ENCODE measurements around the gene MORF4L2.

The MORF4L2 gene

DNA sequence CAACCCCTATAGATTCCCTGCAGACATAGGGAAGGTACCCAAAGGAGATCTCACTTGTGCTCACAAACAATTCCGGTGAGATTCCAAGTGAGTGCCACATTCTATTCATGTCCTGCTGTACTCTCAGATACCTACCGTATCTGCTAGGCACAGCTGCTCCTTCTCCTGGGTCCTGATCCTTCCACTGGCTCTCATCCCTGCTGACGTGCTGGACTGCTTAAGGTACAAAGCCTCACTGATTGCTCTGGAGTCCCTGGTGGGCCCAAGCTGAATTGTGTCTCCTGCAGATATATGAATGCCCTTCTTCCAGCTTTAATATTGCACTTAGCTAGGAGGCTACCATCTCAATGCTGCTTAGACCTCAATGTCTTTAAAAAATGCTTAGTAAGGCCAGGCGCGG is 55.4 kb downstream of the MORF4L2 start:
- DNase-seq (ENCODE audit: low spot score): no peak

- no peak for DNase-seq (ENCODE audit: low spot score)
Observed at GRCh38 chrX:103630171-103630511, 56.4 kb downstream of the MORF4L2 start.

GRCh38 chrX:103629318-103630170 is 57.0 kb downstream of the MORF4L2 start:
- peak; percentile 66 for DNase-seq (ENCODE audit: low spot score)

DNA sequence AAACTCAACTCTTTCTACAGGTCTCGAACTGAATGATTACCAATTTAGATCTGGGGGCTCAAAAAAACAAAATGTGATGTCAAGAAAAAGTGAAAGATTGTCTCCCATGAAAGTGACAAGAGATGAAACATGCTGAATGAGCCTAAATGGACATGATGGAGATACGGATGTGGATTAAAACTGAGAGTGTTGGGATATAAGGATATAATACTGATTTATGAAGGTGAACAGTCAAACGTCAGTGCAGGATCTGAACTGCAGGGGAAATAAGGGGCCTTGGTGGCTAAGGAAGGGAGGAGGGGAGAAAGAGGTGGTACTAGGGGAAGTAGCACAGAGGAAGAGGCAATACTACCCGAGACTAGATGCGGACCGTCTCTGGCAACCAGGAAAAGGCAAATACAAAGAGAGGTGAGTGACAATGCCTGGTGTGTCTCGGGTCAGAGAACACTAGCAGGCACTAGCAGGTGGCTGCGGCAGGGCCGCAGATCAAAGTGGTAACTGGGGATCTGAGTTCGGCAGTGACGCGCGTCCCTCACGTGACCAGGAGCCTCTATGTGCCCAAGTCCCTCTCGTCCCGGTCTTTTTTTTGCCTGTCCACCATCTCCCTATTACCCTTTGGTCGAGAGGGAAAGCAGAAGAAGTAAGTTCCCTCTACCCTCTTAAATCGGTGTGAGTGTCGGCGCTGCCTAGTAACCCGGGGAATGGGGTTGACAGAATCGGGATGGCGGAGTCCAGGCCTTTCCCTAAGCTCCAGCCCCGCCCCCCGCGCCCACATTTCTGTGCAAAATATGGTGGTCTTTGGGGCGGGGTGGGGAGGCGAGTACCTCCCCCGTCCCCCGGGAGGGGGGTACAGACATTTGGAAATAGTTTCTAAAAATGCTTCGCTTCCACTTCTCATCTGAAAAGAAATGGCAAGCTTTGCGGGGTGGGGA is 57.8 kb downstream of the MORF4L2 start, which contains the start of gene TCEAL1:
Gene TCEAL1 (plus strand): TSS at position 590 of the 932 bp plus-strand sequence. CDS start 942 bp downstream, outside the sequence.
- peak; percentile 68 for DNase-seq (ENCODE audit: low spot score)

DNA sequence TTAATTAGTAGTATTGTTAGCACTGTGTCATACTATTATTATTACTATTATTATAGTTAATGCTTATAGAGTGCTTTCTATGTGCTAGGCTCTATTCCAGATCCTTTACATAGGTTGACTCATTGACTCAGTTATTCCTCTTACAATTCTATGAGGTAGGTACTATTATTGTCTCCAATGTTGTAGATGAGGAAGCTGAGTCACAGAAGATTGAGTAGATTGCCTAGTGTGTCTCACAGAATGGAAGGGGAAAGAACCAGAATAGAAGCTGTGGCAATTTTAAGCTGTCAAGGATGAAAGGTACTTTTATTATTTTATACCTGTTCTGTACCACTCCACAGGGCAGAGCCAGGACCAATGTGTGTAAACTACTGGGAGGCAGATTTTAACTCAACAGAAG is 59.6 kb downstream of the MORF4L2 start:
- DNase-seq (ENCODE audit: low spot score): peak; percentile 48

Data from RKO (cell line).